Measurements from ENCODE around the gene TP53RK.

DNA sequence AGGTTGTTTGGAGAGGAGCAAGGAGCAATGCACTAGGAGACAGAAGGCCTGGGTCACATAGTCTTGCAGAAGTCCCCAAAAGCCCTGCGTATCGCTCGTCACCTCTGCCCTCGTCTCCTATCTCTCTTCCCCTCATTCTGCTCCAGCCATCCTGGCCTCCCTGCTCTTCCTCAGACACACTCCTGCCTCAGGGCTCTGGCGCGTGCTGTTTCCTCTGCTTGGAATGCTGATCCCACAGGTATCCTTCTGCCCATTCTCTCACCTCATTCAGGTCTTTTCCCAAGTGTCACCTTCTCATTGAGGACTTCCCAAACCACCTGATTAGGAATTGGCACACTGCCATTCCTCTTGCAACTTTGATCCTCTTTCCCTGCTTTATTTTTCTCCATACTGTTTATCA lies 11.2 kb upstream of the TP53RK start:
- TF ChIP-seq RARB (CRISPR knock-in tag; IDR thresholded peaks at IDR 0.05) = no peak
- no peak for TF ChIP-seq ZC3H10 (CRISPR knock-in tag; IDR thresholded peaks at IDR 0.05)
- no peak for TF ChIP-seq ZNF8 (CRISPR knock-in tag; IDR thresholded peaks at IDR 0.05)
- TF ChIP-seq OSR1 (CRISPR knock-in tag; IDR thresholded peaks at IDR 0.05) = no peak
- no peak for TF ChIP-seq PPARA (CRISPR knock-in tag; IDR thresholded peaks at IDR 0.05; ENCODE audit: borderline replicate concordance)
